Measurements from ENCODE around the gene UIMC1. TPM values are rescaled to one million over a fixed set of nuclear protein-coding genes. Genes with fewer than 3 reads are reported as not detected.

UIMC1 gene
- total and polyA plus RNA-seq, 2 donors (not counting 1 experiment from before 2014, with no cell fraction given) = 49.2 to 98.1 TPM

GRCh38 chr5:176878906-176879662 lies 127.5 kb downstream of the UIMC1 start:
- H3K27ac ChIP-seq (ENCODE audit: low read length in 2 of 2) = no peak overlapping the region
- no peak overlapping the region for H3K9ac ChIP-seq (ENCODE audit: low read length)
- no peak overlapping the region for H3K27ac Mint-ChIP-seq
- POLR2A ChIA-PET = no interaction called here
- TF ChIP-seq EZH2 (IDR thresholded peaks at IDR 0.05; ENCODE audit: borderline replicate concordance, insufficient read depth, low read depth, low read length, poor library complexity, severe bottlenecking) (no peak), CTCF (IDR thresholded peaks at IDR 0.05) (no peak)
- no peak overlapping the region for H3K4me3 ChIP-seq (ENCODE audit: control extremely low read depth in 1 of 5, extremely low read depth in 1 of 5, insufficient read depth in 1 of 5, low read depth in 2 of 5, low read length in 4 of 5)
- H3K36me3 ChIP-seq (replicated peaks in 1 of 2; ENCODE audit: control extremely low read depth in 1 of 2, control insufficient read depth in 1 of 2, extremely low read depth in 1 of 2, insufficient read depth in 2 of 2, low read length in 1 of 2) = no peaks in the 10 kb centered on the region
- H3K4me1 ChIP-seq (ENCODE audit: control insufficient read depth in 2 of 2, insufficient read depth in 2 of 2, low read length in 2 of 2) = no peaks in the 10 kb centered on the region
- no peak overlapping the region for H2AFZ ChIP-seq (ENCODE audit: insufficient read depth, low read depth, low read length, poor library complexity, severe bottlenecking)
- ATAC-seq (ENCODE audit: low read depth) = no peak
- no peak overlapping the region for H3K4me3 Mint-ChIP-seq
- H3K9me3 ChIP-seq (ENCODE audit: control extremely low read depth in 1 of 3, control insufficient read depth in 2 of 3, insufficient read depth in 1 of 3, low read length in 2 of 3) = no peaks in the 10 kb centered on the region
- CTCF ChIA-PET = no interaction called here
- H3K4me1 Mint-ChIP-seq = no peaks in the 10 kb centered on the region
- WGBS (ENCODE audit: insufficient coverage) = 87% methylated on average over 21 of the region's 23 CpGs
- DNase-seq = no peak
- H3K27me3 ChIP-seq (replicated peaks in 1 of 4; ENCODE audit: control extremely low read depth in 1 of 4, control insufficient read depth in 3 of 4, insufficient read depth in 4 of 4, low read length in 3 of 4) = peaks cover 0 to 31% (median 3%) of the 10 kb centered on the region in 4 experiments
- no peak overlapping the region for H3K4me2 ChIP-seq (replicated peaks; ENCODE audit: low read depth, low read length, poor library complexity, severe bottlenecking)
- H3K27me3 Mint-ChIP-seq = peaks cover 30% of the 10 kb centered on the region
- no peaks in the 10 kb centered on the region for H3K79me2 ChIP-seq (ENCODE audit: control insufficient read depth, insufficient read depth, low read length)
- H4K20me1 ChIP-seq (ENCODE audit: control insufficient read depth, insufficient read depth, low read length, poor library complexity, severe bottlenecking) = no peaks in the 10 kb centered on the region
- H3K9me3 Mint-ChIP-seq (ENCODE audit: insufficient read depth) = no peaks in the 10 kb centered on the region
- intact Hi-C loops (cut with micrococcal nuclease) = no loop called here

- H3K27me3 Mint-ChIP-seq = peaks cover 30% of the 10 kb centered on the region
- Histone ChIP-seq H2AFZ (ENCODE audit: insufficient read depth, low read depth, low read length, poor library complexity, severe bottlenecking) (no peak overlapping the region), H3K4me1 (ENCODE audit: control insufficient read depth in 2 of 2, insufficient read depth in 2 of 2, low read length in 2 of 2) (no peaks in the 10 kb centered on the region), H3K4me3 (ENCODE audit: control extremely low read depth in 1 of 5, extremely low read depth in 1 of 5, insufficient read depth in 1 of 5, low read depth in 2 of 5, low read length in 4 of 5) (no peak overlapping the region), H3K27ac (ENCODE audit: low read length in 2 of 2) (no peak overlapping the region), H3K79me2 (ENCODE audit: control insufficient read depth, insufficient read depth, low read length) (no peaks in the 10 kb centered on the region), H3K4me2 (replicated peaks; ENCODE audit: low read depth, low read length, poor library complexity, severe bottlenecking) (no peak overlapping the region), H3K9ac (ENCODE audit: low read length) (no peak overlapping the region), H4K20me1 (ENCODE audit: control insufficient read depth, insufficient read depth, low read length, poor library complexity, severe bottlenecking) (no peaks in the 10 kb centered on the region), H3K9me3 (ENCODE audit: control extremely low read depth in 1 of 3, control insufficient read depth in 2 of 3, insufficient read depth in 1 of 3, low read length in 2 of 3) (peaks cover 0 to 4% (median 0%) of the 10 kb centered on the region in 3 donors), H3K27me3 (replicated peaks in 1 of 4; ENCODE audit: control extremely low read depth in 1 of 4, control insufficient read depth in 3 of 4, insufficient read depth in 4 of 4, low read length in 3 of 4) (peaks cover 0 to 31% (median 3%) of the 10 kb centered on the region in 4 experiments), H3K36me3 (replicated peaks in 1 of 2; ENCODE audit: control extremely low read depth in 1 of 2, control insufficient read depth in 1 of 2, extremely low read depth in 1 of 2, insufficient read depth in 2 of 2, low read length in 1 of 2) (no peaks in the 10 kb centered on the region)
- no peaks in the 10 kb centered on the region for H3K9me3 Mint-ChIP-seq (ENCODE audit: insufficient read depth)
- WGBS (ENCODE audit: insufficient coverage) = 98% methylated on average over 9 of the region's 12 CpGs
- no peak overlapping the region for H3K4me3 Mint-ChIP-seq
- no peak for DNase-seq
- no peak overlapping the region for H3K27ac Mint-ChIP-seq
- no peak for ATAC-seq (ENCODE audit: low read depth)
- no peaks in the 10 kb centered on the region for H3K4me1 Mint-ChIP-seq
- intact Hi-C loops (cut with micrococcal nuclease) = no loop called here
- TF ChIP-seq CTCF (IDR thresholded peaks at IDR 0.05) (no peak), EZH2 (IDR thresholded peaks at IDR 0.05; ENCODE audit: borderline replicate concordance, insufficient read depth, low read depth, low read length, poor library complexity, severe bottlenecking) (no peak)
- POLR2A ChIA-PET = no interaction called here
- CTCF ChIA-PET = no interaction called here
Measured at GRCh38 chr5:176878463-176878862, 128.1 kb downstream of the UIMC1 start.

Measured in B cell (primary cell).